Activated CD4-positive, alpha-beta T cell treated with anti-CD3 and anti-CD28 coated beads, Interleukin-2, Interleukin-6, amounts not matched to agents 100 ng/mL and 50 ng/mL, durations not matched to agents 16 hours and 8 hours (primary cell): ENCODE measurements around the gene CADM1.
A peak's percentile ranks its signal among the peaks of the same experiment; 100 is the strongest.

Source experiments
- DNase-seq: peaks from one replicate; pipeline ENCODE4 v3.0.0-alpha.2; 2020

The CADM1 gene

GRCh38 chr11:115506954-115507675, 2.9 kb upstream of the CADM1 start:
- no peak for DNase-seq

GRCh38 chr11:115505175-115505574, 960 bp upstream of the CADM1 start:
- DNase-seq = no peak

GRCh38 chr11:115503886-115504275, 334 bp downstream of the CADM1 start:
- no peak for DNase-seq

GRCh38 chr11:115503083-115503885, 931 bp downstream of the CADM1 start:
- DNase-seq = peak; percentile 48

- DNase-seq = no peak
Observed at GRCh38 chr11:115502636-115503082, 1.6 kb downstream of the CADM1 start.

GRCh38 chr11:115501893-115502589, 2.2 kb downstream of the CADM1 start:
- DNase-seq = peak; percentile 56

- DNase-seq = no peak
Observed at GRCh38 chr11:115501502-115501892, 2.7 kb downstream of the CADM1 start.

GRCh38 chr11:115500547-115501501, 3.4 kb downstream of the CADM1 start:
- DNase-seq = no peak

- no peak for DNase-seq
Observed at GRCh38 chr11:115499891-115500290, 4.3 kb downstream of the CADM1 start.

GRCh38 chr11:115499241-115499799, 4.9 kb downstream of the CADM1 start:
- DNase-seq = no peak

- DNase-seq = no peak
Observed at GRCh38 chr11:115498354-115498753, 5.9 kb downstream of the CADM1 start.

- DNase-seq = no peak
Observed at GRCh38 chr11:115497303-115497702, 6.9 kb downstream of the CADM1 start.

- DNase-seq = no peak
Observed at GRCh38 chr11:115496892-115497291, 7.3 kb downstream of the CADM1 start.

- no peak for DNase-seq
Observed at GRCh38 chr11:115493905-115494304, 10.3 kb downstream of the CADM1 start.

GRCh38 chr11:115493488-115493887, 10.7 kb downstream of the CADM1 start:
- no peak for DNase-seq

GRCh38 chr11:115489466-115489865, 14.7 kb downstream of the CADM1 start:
- DNase-seq = no peak

GRCh38 chr11:115488945-115489344, 15.3 kb downstream of the CADM1 start:
- no peak for DNase-seq

- DNase-seq = no peak
Observed at GRCh38 chr11:115481528-115481927, 22.7 kb downstream of the CADM1 start.

GRCh38 chr11:115480611-115481010, 23.6 kb downstream of the CADM1 start:
- DNase-seq = no peak

- no peak for DNase-seq
Observed at GRCh38 chr11:115477410-115477809, 26.8 kb downstream of the CADM1 start.

- DNase-seq = no peak
Observed at GRCh38 chr11:115476463-115477286, 27.5 kb downstream of the CADM1 start.
